Type B pancreatic cell (in vitro differentiated cells): Measurements from ENCODE around the gene PODN. TPM values are rescaled to one million over a fixed set of nuclear protein-coding genes. Genes with fewer than 3 reads are reported as not detected.

Source experiments
- DNase-seq: peaks from one replicate; pipeline ENCODE4 v3.0.0; 2021; ENCODE audit warnings: mixed read lengths; ENCODE audit not compliant: unreplicated experiment; ENCODE audit errors: extremely low spot score
- H3K27ac Mint-ChIP-seq: 2 replicates; pipeline ENCODE4 v1.8.0; 2021; ENCODE audit warnings: mild to moderate bottlenecking, mixed read lengths
- H3K27me3 Mint-ChIP-seq: 2 replicates; pipeline ENCODE4 v1.8.0; 2021; ENCODE audit warnings: mixed read lengths
- H3K36me3 Mint-ChIP-seq: 2 replicates; pipeline ENCODE4 v1.8.0; 2021; ENCODE audit warnings: mixed read lengths
- H3K4me1 Mint-ChIP-seq: one replicate; pipeline ENCODE4 v1.8.0; 2021; ENCODE audit warnings: mixed read lengths; ENCODE audit not compliant: unreplicated experiment
- H3K4me3 Mint-ChIP-seq: 2 replicates; pipeline ENCODE4 v1.8.0; 2021; ENCODE audit warnings: mild to moderate bottlenecking, mixed read lengths
- H3K9me3 Mint-ChIP-seq: 2 replicates; pipeline ENCODE4 v1.8.0; 2021; ENCODE audit warnings: mixed read lengths
- CTCF ChIP-seq: fragments of 200-600 bp; sonication (generic); conservative IDR thresholded peaks from 2 replicates; pipeline ENCODE4 v1.5.0; 2021; ENCODE audit warnings: antibody characterized with exemption, mild to moderate bottlenecking
- total RNA-seq: library from RNA; stranded (reverse); gene quantifications from 2 replicates; pipeline ENCODE4 v1.2.1, GENCODE V29; 2021; ENCODE audit warnings: low replicate concordance

Gene PODN
- total RNA-seq, 1 donor from 2014 or later = 2.8 TPM

GRCh38 chr1:53125122-53125521 lies 63.1 kb downstream of the PODN start:
- Mint-ChIP-seq H3K4me3 (no peak overlapping the region), H3K9me3 (no peaks in the 10 kb centered on the region), H3K27ac (peak overlapping the region; percentile 32), H3K36me3 (no peaks in the 10 kb centered on the region), H3K4me1 (peaks cover 44% of the 10 kb centered on the region), H3K27me3 (peaks cover 13% of the 10 kb centered on the region)
- DNase-seq = no peak
- no peak for TF ChIP-seq CTCF

- Mint-ChIP-seq H3K27ac (no peak overlapping the region), H3K4me1 (peaks cover 42% of the 10 kb centered on the region), H3K36me3 (no peaks in the 10 kb centered on the region), H3K4me3 (no peak overlapping the region), H3K9me3 (no peaks in the 10 kb centered on the region), H3K27me3 (peaks cover 12% of the 10 kb centered on the region)
- DNase-seq = no peak
- no peak for TF ChIP-seq CTCF
Observed at GRCh38 chr1:53125623-53126360, 63.8 kb downstream of the PODN start.

GRCh38 chr1:53126495-53126894 lies 64.5 kb downstream of the PODN start:
- H3K27ac Mint-ChIP-seq = peak overlapping the region; percentile 15
- H3K36me3 Mint-ChIP-seq = no peaks in the 10 kb centered on the region
- H3K4me1 Mint-ChIP-seq = peaks cover 35% of the 10 kb centered on the region
- H3K9me3 Mint-ChIP-seq = no peaks in the 10 kb centered on the region
- TF ChIP-seq CTCF = no peak
- peaks cover 6% of the 10 kb centered on the region for H3K27me3 Mint-ChIP-seq
- no peak for DNase-seq
- no peak overlapping the region for H3K4me3 Mint-ChIP-seq

- H3K4me1 Mint-ChIP-seq = peaks cover 30% of the 10 kb centered on the region
- no peak overlapping the region for H3K27ac Mint-ChIP-seq
- no peaks in the 10 kb centered on the region for H3K36me3 Mint-ChIP-seq
- DNase-seq = no peak
- peaks cover 12% of the 10 kb centered on the region for H3K27me3 Mint-ChIP-seq
- H3K9me3 Mint-ChIP-seq = no peaks in the 10 kb centered on the region
- H3K4me3 Mint-ChIP-seq = no peak overlapping the region
- no peak for TF ChIP-seq CTCF
Observed at GRCh38 chr1:53127546-53127945, 65.5 kb downstream of the PODN start.

GRCh38 chr1:53128401-53128800 lies 66.4 kb downstream of the PODN start:
- DNase-seq = no peak
- TF ChIP-seq CTCF = no peak
- peaks cover 15% of the 10 kb centered on the region for H3K27me3 Mint-ChIP-seq
- no peak overlapping the region for H3K27ac Mint-ChIP-seq
- H3K4me3 Mint-ChIP-seq = no peak overlapping the region
- no peaks in the 10 kb centered on the region for H3K36me3 Mint-ChIP-seq
- peaks cover 30% of the 10 kb centered on the region for H3K4me1 Mint-ChIP-seq
- no peaks in the 10 kb centered on the region for H3K9me3 Mint-ChIP-seq
